MG63 (cell line): ENCODE results near the gene CLASRP. TPM values are rescaled to one million over a fixed set of nuclear protein-coding genes. Genes with fewer than 3 reads are reported as not detected.

Source experiments
- DNase-seq: peaks from one replicate; pipeline ENCODE4 v3.0.0-alpha.2; 2020
- H3K27me3 ChIP-seq: fragments of 250-450 bp; sonication (Bioruptor Pico); 2 replicates; pipeline ENCODE4 v1.5.1; 2020; ENCODE audit warnings: mild to moderate bottlenecking, moderate library complexity
- H3K36me3 ChIP-seq: fragments of 250-450 bp; sonication (Bioruptor Pico); 2 replicates; pipeline ENCODE4 v1.5.1; 2020; ENCODE audit warnings: mild to moderate bottlenecking, moderate library complexity
- H3K4me3 ChIP-seq: fragments of 250-450 bp; sonication (Bioruptor Pico); 2 replicates; pipeline ENCODE4 v1.5.1; 2020; ENCODE audit warnings: mild to moderate bottlenecking, moderate library complexity
- H3K9me3 ChIP-seq: fragments of 250-450 bp; sonication (Bioruptor Pico); 2 replicates; pipeline ENCODE4 v1.5.1; 2020; ENCODE audit warnings: mild to moderate bottlenecking, moderate library complexity
- total RNA-seq: library from RNA; depleted of rRNA; stranded (reverse); fragments of >200 nt; shearing (Covaris generic); gene quantifications from 2 replicates; pipeline ENCODE4 v1.2.3, GENCODE V29; 2014; ENCODE audit warnings: low replicate concordance

The CLASRP gene
- total RNA-seq, 1 experiment from 2014 or later, result 25.1 TPM

- Histone ChIP-seq H3K36me3 (peaks cover 69% of the 10 kb centered on the region), H3K4me3 (no peak overlapping the region), H3K9me3 (no peaks in the 10 kb centered on the region), H3K27me3 (no peaks in the 10 kb centered on the region)
- no peak for DNase-seq
These were observed 51.8 kb downstream of the CLASRP start for GRCh38 chr19:45090606-45091005.

- Histone ChIP-seq H3K9me3 (no peaks in the 10 kb centered on the region), H3K36me3 (peaks cover 70% of the 10 kb centered on the region), H3K27me3 (no peaks in the 10 kb centered on the region), H3K4me3 (no peak overlapping the region)
- no peak for DNase-seq
These were observed 52.4 kb downstream of the CLASRP start for GRCh38 chr19:45091031-45091923.

GRCh38 chr19:45092747-45093678, 54.2 kb downstream of the CLASRP start, which contains the start of gene PPP1R37:
Gene PPP1R37 (plus strand): TSS chr19:45093179. CDS start chr19:45093326, 147 bp downstream.
- Histone ChIP-seq H3K9me3 (no peaks in the 10 kb centered on the region), H3K4me3 (peak within 1 kb of the TSS; percentile 82), H3K36me3 (peaks cover 59% of the 10 kb centered on the region), H3K27me3 (no peaks in the 10 kb centered on the region)
- DNase-seq, result peak; percentile 93

- H3K9me3 ChIP-seq, result no peaks in the 10 kb centered on the region
- H3K27me3 ChIP-seq, result no peaks in the 10 kb centered on the region
- peaks cover 54% of the 10 kb centered on the region for H3K36me3 ChIP-seq
- H3K4me3 ChIP-seq, result peak overlapping the region; percentile 82
- no peak for DNase-seq
These were observed 55.3 kb downstream of the CLASRP start for GRCh38 chr19:45094137-45094536.

- Histone ChIP-seq H3K27me3 (no peaks in the 10 kb centered on the region), H3K4me3 (peak overlapping the region; percentile 82; the same call in 1 of the 2 replicates), H3K36me3 (peaks cover 52% of the 10 kb centered on the region), H3K9me3 (no peaks in the 10 kb centered on the region)
- DNase-seq, result no peak
These were observed 55.9 kb downstream of the CLASRP start for GRCh38 chr19:45094707-45095106.

- Histone ChIP-seq H3K36me3 (peaks cover 52% of the 10 kb centered on the region), H3K9me3 (no peaks in the 10 kb centered on the region), H3K4me3 (no peak overlapping the region), H3K27me3 (no peaks in the 10 kb centered on the region)
- no peak for DNase-seq
These were observed 56.9 kb downstream of the CLASRP start for GRCh38 chr19:45095496-45096413.

GRCh38 chr19:45096700-45097099, 57.9 kb downstream of the CLASRP start:
- H3K36me3 ChIP-seq, result peaks cover 44% of the 10 kb centered on the region
- no peak overlapping the region for H3K4me3 ChIP-seq
- no peak for DNase-seq
- no peaks in the 10 kb centered on the region for H3K9me3 ChIP-seq
- H3K27me3 ChIP-seq, result no peaks in the 10 kb centered on the region

GRCh38 chr19:45097450-45097775, 58.6 kb downstream of the CLASRP start:
- Histone ChIP-seq H3K4me3 (no peak overlapping the region), H3K36me3 (peaks cover 36% of the 10 kb centered on the region), H3K27me3 (no peaks in the 10 kb centered on the region), H3K9me3 (no peaks in the 10 kb centered on the region)
- DNase-seq, result no peak

GRCh38 chr19:45097776-45098520, 59.1 kb downstream of the CLASRP start:
- Histone ChIP-seq H3K36me3 (peaks cover 36% of the 10 kb centered on the region), H3K4me3 (no peak overlapping the region), H3K9me3 (no peaks in the 10 kb centered on the region), H3K27me3 (no peaks in the 10 kb centered on the region)
- DNase-seq, result peak; percentile 94

- peak; percentile 55 for DNase-seq
- no peaks in the 10 kb centered on the region for H3K27me3 ChIP-seq
- no peak overlapping the region for H3K4me3 ChIP-seq
- peaks cover 36% of the 10 kb centered on the region for H3K36me3 ChIP-seq
- no peaks in the 10 kb centered on the region for H3K9me3 ChIP-seq
These were observed 59.9 kb downstream of the CLASRP start for GRCh38 chr19:45098521-45099466.

GRCh38 chr19:45099467-45100191, 60.8 kb downstream of the CLASRP start:
- no peak overlapping the region for H3K4me3 ChIP-seq
- no peak for DNase-seq

GRCh38 chr19:45100201-45100600, 61.4 kb downstream of the CLASRP start:
- Histone ChIP-seq H3K9me3 (no peaks in the 10 kb centered on the region), H3K36me3 (peaks cover 27% of the 10 kb centered on the region), H3K4me3 (no peak overlapping the region), H3K27me3 (no peaks in the 10 kb centered on the region)
- no peak for DNase-seq

More at GRCh38 chr19:45099467-45100191, 60.8 kb downstream of the CLASRP start:
- H3K9me3 ChIP-seq, result no peaks in the 10 kb centered on the region
- peaks cover 30% of the 10 kb centered on the region for H3K36me3 ChIP-seq
- no peaks in the 10 kb centered on the region for H3K27me3 ChIP-seq

GRCh38 chr19:45100846-45101252, 62.0 kb downstream of the CLASRP start:
- Histone ChIP-seq H3K27me3 (no peaks in the 10 kb centered on the region), H3K4me3 (no peak overlapping the region), H3K36me3 (peaks cover 25% of the 10 kb centered on the region), H3K9me3 (no peaks in the 10 kb centered on the region)
- DNase-seq, result no peak

GRCh38 chr19:45101806-45102205, 63.0 kb downstream of the CLASRP start:
- H3K4me3 ChIP-seq, result no peak overlapping the region
- DNase-seq, result no peak
- peaks cover 23% of the 10 kb centered on the region for H3K36me3 ChIP-seq
- no peaks in the 10 kb centered on the region for H3K9me3 ChIP-seq
- no peaks in the 10 kb centered on the region for H3K27me3 ChIP-seq
